SH-SY5Y (cell line): ENCODE results near the gene MTNR1A.

ENCODE experiments used
- GATA2 ChIP-seq: IDR thresholded peaks from 2 replicates; pipeline ENCODE4 v1.6.1; 2011; ENCODE audit warnings: mild to moderate bottlenecking, low read depth, low read length
- GATA3 ChIP-seq: IDR thresholded peaks from 2 replicates; pipeline ENCODE4 v1.6.1; 2011; ENCODE audit warnings: low read depth, mild to moderate bottlenecking, low read length, moderate library complexity

DNA sequence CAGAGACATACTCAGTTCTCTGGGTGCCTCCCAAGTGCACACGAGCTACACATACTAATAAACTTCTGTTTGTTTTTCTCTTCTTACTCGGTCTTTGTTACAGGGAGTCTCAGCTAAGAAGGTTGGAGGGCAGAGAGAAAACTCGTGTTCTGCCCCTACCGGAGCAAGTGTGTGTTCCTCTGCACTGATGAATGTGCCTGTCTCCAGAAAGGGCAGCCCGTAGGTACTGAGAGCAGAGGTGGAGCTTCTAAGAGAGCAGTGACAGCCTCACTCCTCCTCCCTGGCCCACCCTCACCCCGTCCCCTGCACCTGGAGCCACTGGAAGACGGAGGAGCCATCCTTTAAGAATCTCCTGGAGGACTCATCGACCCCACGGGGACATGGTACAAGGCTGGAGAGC is 67.6 kb downstream of the MTNR1A start:
- TF ChIP-seq GATA2 (no peak), GATA3 (no peak)
